ENCODE data around the gene MCUR1. TPM values are rescaled to one million over a fixed set of nuclear protein-coding genes. Genes with fewer than 3 reads are reported as not detected.

The MCUR1 gene
- total RNA-seq, 1 experiment from 2014 or later, result 28.6 TPM

GRCh38 chr6:13759025-13759424 is 55.3 kb downstream of the MCUR1 start:
- BruUV-seq (replicated peaks), result no TSS peak
- H3K9me2 ChIP-seq (replicated peaks; ENCODE audit: low read length), result no peaks in the 10 kb centered on the region
- CTCF ChIA-PET, result no interaction called here
- no peaks in the 10 kb centered on the region for H4K20me1 ChIP-seq (ENCODE audit: low read length)
- no peak overlapping the region for H3K27ac ChIP-seq (ENCODE audit: low read length)
- no peak overlapping the region for H2AFZ ChIP-seq (ENCODE audit: low read length)
- no peak overlapping the region for H3K4me3 ChIP-seq (ENCODE audit: low read length)
- no peaks in the 10 kb centered on the region for H3K27me3 ChIP-seq (ENCODE audit: low read length)
- no peaks in the 10 kb centered on the region for H3K79me2 ChIP-seq (ENCODE audit: low read length)
- no peak for DNase-seq
- H3K9me3 ChIP-seq (ENCODE audit: low read length), result no peaks in the 10 kb centered on the region
- no peak for ATAC-seq
- H3K4me1 ChIP-seq (ENCODE audit: insufficient read depth, low read length), result no peaks in the 10 kb centered on the region
- intact Hi-C loops (cut with micrococcal nuclease), result no loop called here
- no peaks in the 10 kb centered on the region for H3K36me3 ChIP-seq (ENCODE audit: low read depth, low read length)
- POLR2A ChIA-PET (ENCODE audit: unreplicated experiment), result no interaction called here
- H3F3A ChIP-seq (ENCODE audit: low read length, unreplicated experiment), result no peaks in the 10 kb centered on the region
- TF ChIP-seq, protein P1, sequence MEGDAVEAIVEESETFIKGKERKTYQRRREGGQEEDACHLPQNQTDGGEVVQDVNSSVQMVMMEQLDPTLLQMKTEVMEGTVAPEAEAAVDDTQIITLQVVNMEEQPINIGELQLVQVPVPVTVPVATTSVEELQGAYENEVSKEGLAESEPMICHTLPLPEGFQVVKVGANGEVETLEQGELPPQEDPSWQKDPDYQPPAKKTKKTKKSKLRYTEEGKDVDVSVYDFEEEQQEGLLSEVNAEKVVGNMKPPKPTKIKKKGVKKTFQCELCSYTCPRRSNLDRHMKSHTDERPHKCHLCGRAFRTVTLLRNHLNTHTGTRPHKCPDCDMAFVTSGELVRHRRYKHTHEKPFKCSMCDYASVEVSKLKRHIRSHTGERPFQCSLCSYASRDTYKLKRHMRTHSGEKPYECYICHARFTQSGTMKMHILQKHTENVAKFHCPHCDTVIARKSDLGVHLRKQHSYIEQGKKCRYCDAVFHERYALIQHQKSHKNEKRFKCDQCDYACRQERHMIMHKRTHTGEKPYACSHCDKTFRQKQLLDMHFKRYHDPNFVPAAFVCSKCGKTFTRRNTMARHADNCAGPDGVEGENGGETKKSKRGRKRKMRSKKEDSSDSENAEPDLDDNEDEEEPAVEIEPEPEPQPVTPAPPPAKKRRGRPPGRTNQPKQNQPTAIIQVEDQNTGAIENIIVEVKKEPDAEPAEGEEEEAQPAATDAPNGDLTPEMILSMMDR (conservative IDR thresholded peaks at IDR 0.05; ENCODE audit: low read depth, low read length), result no peak
- TF ChIP-seq EZH2 (IDR thresholded peaks at IDR 0.05; ENCODE audit: low read length, unreplicated experiment) (no peak), EZH2phosphoT487 (IDR thresholded peaks at IDR 0.05; ENCODE audit: borderline replicate concordance, low read length) (no peak)
- H3K9ac ChIP-seq (ENCODE audit: low read length), result no peak overlapping the region
- no peak overlapping the region for H3K4me2 ChIP-seq (ENCODE audit: low read length)

DNA sequence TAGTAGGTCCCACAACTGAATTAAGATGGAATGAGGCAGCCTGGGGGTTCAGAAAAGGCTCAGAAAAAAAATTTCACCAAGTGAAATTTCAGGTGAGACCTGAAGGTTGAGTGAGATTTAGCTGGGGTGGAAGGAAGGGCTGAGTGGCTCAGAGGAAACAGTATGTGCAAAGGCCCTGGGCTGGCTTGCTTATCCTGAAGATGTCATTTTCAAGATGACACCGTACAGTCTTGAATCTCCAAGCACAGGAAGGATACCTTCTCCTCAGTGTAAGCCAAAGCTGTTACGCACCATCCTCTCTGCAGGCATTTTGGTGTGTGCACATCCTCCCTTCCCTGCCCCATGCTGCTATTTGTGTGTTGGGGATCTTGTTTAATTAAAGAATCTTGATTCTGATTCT is 59.7 kb downstream of the MCUR1 start:
- H4K20me1 ChIP-seq (ENCODE audit: low read length), result no peaks in the 10 kb centered on the region
- H3K79me2 ChIP-seq (ENCODE audit: low read length), result no peaks in the 10 kb centered on the region
- CTCF ChIA-PET, result no interaction called here
- no TSS peak for BruUV-seq (replicated peaks)
- no peaks in the 10 kb centered on the region for H3K36me3 ChIP-seq (ENCODE audit: low read depth, low read length)
- H3K27me3 ChIP-seq (ENCODE audit: low read length), result no peaks in the 10 kb centered on the region
- POLR2A ChIA-PET (ENCODE audit: unreplicated experiment), result no interaction called here
- H3K4me2 ChIP-seq (ENCODE audit: low read length), result no peak overlapping the region
- no peaks in the 10 kb centered on the region for H3F3A ChIP-seq (ENCODE audit: low read length, unreplicated experiment)
- no peaks in the 10 kb centered on the region for H3K9me2 ChIP-seq (replicated peaks; ENCODE audit: low read length)
- no peak overlapping the region for H2AFZ ChIP-seq (ENCODE audit: low read length)
- no peak for TF ChIP-seq EZH2 (IDR thresholded peaks at IDR 0.05; ENCODE audit: low read length, unreplicated experiment)
- no peak for TF ChIP-seq EZH2phosphoT487 (IDR thresholded peaks at IDR 0.05; ENCODE audit: borderline replicate concordance, low read length)
- TF ChIP-seq, protein P1 (conservative IDR thresholded peaks at IDR 0.05; ENCODE audit: low read depth, low read length), result no peak
- H3K9me3 ChIP-seq (ENCODE audit: low read length), result no peaks in the 10 kb centered on the region
- no peak overlapping the region for H3K9ac ChIP-seq (ENCODE audit: low read length)
- no peak overlapping the region for H3K27ac ChIP-seq (ENCODE audit: low read length)
- no peaks in the 10 kb centered on the region for H3K4me1 ChIP-seq (ENCODE audit: insufficient read depth, low read length)
- no peak for ATAC-seq
- intact Hi-C loops (cut with micrococcal nuclease), result no loop called here
- no peak for DNase-seq
- no peak overlapping the region for H3K4me3 ChIP-seq (ENCODE audit: low read length)

DNA sequence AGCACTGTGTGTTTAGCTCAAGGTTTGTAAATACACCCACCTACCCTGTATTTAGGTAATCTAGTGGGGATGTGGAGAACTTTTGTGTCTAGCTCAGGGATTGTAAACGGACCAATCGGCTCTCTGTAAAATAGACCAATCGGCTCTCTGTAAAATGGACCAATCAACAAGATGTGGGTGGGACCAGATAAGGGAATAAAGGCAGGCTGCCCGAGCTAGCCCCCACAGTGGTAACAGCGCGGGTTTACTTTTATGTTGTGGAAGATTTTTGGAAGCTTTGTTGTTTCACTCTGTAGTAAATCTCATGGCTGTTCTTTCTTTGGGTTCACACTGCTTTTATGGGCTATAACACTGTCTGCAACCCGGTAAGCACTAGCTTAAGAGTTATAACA is 70.6 kb downstream of the MCUR1 start:
- POLR2A ChIA-PET (ENCODE audit: unreplicated experiment), result no interaction called here
- no TSS peak for BruUV-seq (replicated peaks)
- no peak for ATAC-seq

More for the DNA sequence above, 70.6 kb downstream of the MCUR1 start:
- TF ChIP-seq EZH2phosphoT487 (IDR thresholded peaks at IDR 0.05; ENCODE audit: borderline replicate concordance, low read length) (no peak), EZH2 (IDR thresholded peaks at IDR 0.05; ENCODE audit: low read length, unreplicated experiment) (no peak)
- TF ChIP-seq, protein P1 (conservative IDR thresholded peaks at IDR 0.05; ENCODE audit: low read depth, low read length), result no peak
- CTCF ChIA-PET, result no interaction called here
- DNase-seq, result no peak
- no peak overlapping the region for H3K9ac ChIP-seq (ENCODE audit: low read length)
- H3K4me2 ChIP-seq (ENCODE audit: low read length), result no peak overlapping the region
- no peaks in the 10 kb centered on the region for H3F3A ChIP-seq (ENCODE audit: low read length, unreplicated experiment)
- no peaks in the 10 kb centered on the region for H3K27me3 ChIP-seq (ENCODE audit: low read length)
- H3K9me3 ChIP-seq (ENCODE audit: low read length), result no peaks in the 10 kb centered on the region
- no peaks in the 10 kb centered on the region for H3K4me1 ChIP-seq (ENCODE audit: insufficient read depth, low read length)
- no peaks in the 10 kb centered on the region for H4K20me1 ChIP-seq (ENCODE audit: low read length)
- no peaks in the 10 kb centered on the region for H3K9me2 ChIP-seq (replicated peaks; ENCODE audit: low read length)
- no peak overlapping the region for H3K27ac ChIP-seq (ENCODE audit: low read length)
- H3K36me3 ChIP-seq (ENCODE audit: low read depth, low read length), result no peaks in the 10 kb centered on the region
- no peak overlapping the region for H3K4me3 ChIP-seq (ENCODE audit: low read length)
- no peaks in the 10 kb centered on the region for H3K79me2 ChIP-seq (ENCODE audit: low read length)
- H2AFZ ChIP-seq (ENCODE audit: low read length), result no peak overlapping the region
- intact Hi-C loops (cut with micrococcal nuclease), result no loop called here

Data from PC-3 (cell line).